WERI-Rb-1 (cell line): ENCODE data around the gene CACNA1D.

Source experiments
- DNase-seq: peaks from one replicate; pipeline ENCODE4 v3.0.0-alpha.2; 2020
- H3K27ac ChIP-seq: fragments of 250-450 bp; sonication (Bioruptor Pico); 2 replicates; pipeline ENCODE4 v1.5.1; 2020; ENCODE audit warnings: mild to moderate bottlenecking, moderate library complexity
- H3K27me3 ChIP-seq: fragments of 250-450 bp; sonication (Bioruptor Pico); 2 replicates; pipeline ENCODE4 v1.5.1; 2021; ENCODE audit warnings: mild to moderate bottlenecking, low read depth, moderate library complexity; ENCODE audit not compliant: insufficient read depth, severe bottlenecking
- H3K36me3 ChIP-seq: fragments of 250-450 bp; sonication (Bioruptor Pico); 2 replicates; pipeline ENCODE4 v1.5.1; 2020; ENCODE audit warnings: mild to moderate bottlenecking, moderate library complexity
- H3K4me3 ChIP-seq: 2 replicates; pipeline ENCODE4 v1.5.1; 2011; ENCODE audit warnings: low read depth, mild to moderate bottlenecking, control low read depth, low read length
- H3K9me3 ChIP-seq: fragments of 250-450 bp; sonication (Bioruptor Pico); 2 replicates; pipeline ENCODE4 v1.5.1; 2021; ENCODE audit warnings: mild to moderate bottlenecking, moderate library complexity; ENCODE audit not compliant: severe bottlenecking
- CTCF ChIP-seq: IDR thresholded peaks from 2 replicates; pipeline ENCODE4 v1.5.1; 2011; ENCODE audit warnings: low read depth, mild to moderate bottlenecking, control low read depth, inconsistent platforms, low read length

The CACNA1D gene

GRCh38 chr3:53617893-53618523, 123.6 kb downstream of the CACNA1D start:
- no peak for TF ChIP-seq CTCF
- no peak for DNase-seq
- H3K27ac ChIP-seq, result no peak overlapping the region
- no peak overlapping the region for H3K4me3 ChIP-seq
- H3K9me3 ChIP-seq, result no peaks in the 10 kb centered on the region
- no peaks in the 10 kb centered on the region for H3K27me3 ChIP-seq
- no peaks in the 10 kb centered on the region for H3K36me3 ChIP-seq

GRCh38 chr3:53618524-53618906, 124.1 kb downstream of the CACNA1D start:
- TF ChIP-seq CTCF, result no peak
- Histone ChIP-seq H3K9me3 (no peaks in the 10 kb centered on the region), H3K4me3 (no peak overlapping the region), H3K36me3 (no peaks in the 10 kb centered on the region), H3K27me3 (no peaks in the 10 kb centered on the region), H3K27ac (no peak overlapping the region)
- no peak for DNase-seq

GRCh38 chr3:53618936-53619335, 124.5 kb downstream of the CACNA1D start:
- no peak for TF ChIP-seq CTCF
- DNase-seq, result no peak
- no peaks in the 10 kb centered on the region for H3K36me3 ChIP-seq
- H3K4me3 ChIP-seq, result no peak overlapping the region
- H3K9me3 ChIP-seq, result no peaks in the 10 kb centered on the region
- H3K27ac ChIP-seq, result no peak overlapping the region
- no peaks in the 10 kb centered on the region for H3K27me3 ChIP-seq

GRCh38 chr3:53624061-53624857, 129.8 kb downstream of the CACNA1D start:
- Histone ChIP-seq H3K9me3 (no peaks in the 10 kb centered on the region), H3K4me3 (no peak overlapping the region), H3K27ac (no peak overlapping the region), H3K36me3 (no peaks in the 10 kb centered on the region), H3K27me3 (no peaks in the 10 kb centered on the region)
- DNase-seq, result no peak
- no peak for TF ChIP-seq CTCF

GRCh38 chr3:53626876-53627275, 132.5 kb downstream of the CACNA1D start:
- DNase-seq, result no peak
- H3K27ac ChIP-seq, result no peak overlapping the region
- TF ChIP-seq CTCF, result no peak
- no peaks in the 10 kb centered on the region for H3K36me3 ChIP-seq
- peaks cover 2% of the 10 kb centered on the region for H3K9me3 ChIP-seq
- no peak overlapping the region for H3K4me3 ChIP-seq
- no peaks in the 10 kb centered on the region for H3K27me3 ChIP-seq
